Heart left ventricle (tissue), 16 donors: Measurements from ENCODE around the gene TGFBR2. TPM values are rescaled to one million over a fixed set of nuclear protein-coding genes. Genes with fewer than 3 reads are reported as not detected.
A peak's percentile ranks its signal among the peaks of the same experiment; 100 is the strongest.

Experiments used
- ATAC-seq, 4 donors: fragments of 200-7000 bp; cut with Tn5 transposase; one replicate each; pipeline ENCODE4 v1.9.1; 2020 to 2022; ENCODE audit warnings: moderate library complexity in 4 of 4, mild to moderate bottlenecking in 3 of 4, moderate number of reproducible peaks in 1 of 4
- DNase-seq, 5 donors: peaks; one replicate each; pipeline ENCODE4 v3.0.0-alpha.2; 2020
- H3K27ac ChIP-seq, 12 donors: fragments of 200-600 bp; sonication (generic) in 4 of 12; one replicate each; pipeline versions ENCODE4 v1.5.0 to v1.8.0; 2016 to 2022; ENCODE audit warnings: mild to moderate bottlenecking in 2 of 12
- H3K27me3 ChIP-seq, 9 donors: fragments of 200-600 bp; sonication (generic) in 2 of 9; one replicate each; pipeline versions ENCODE4 v1.5.1 to v1.8.0; 2016 to 2022; ENCODE audit warnings: mild to moderate bottlenecking in 3 of 9
- H3K36me3 ChIP-seq, 9 donors: fragments of 200-600 bp; sonication (generic) in 2 of 9; one replicate each; pipeline versions ENCODE4 v1.5.0 to v1.8.0; 2018 to 2022; ENCODE audit warnings: mild to moderate bottlenecking in 2 of 9
- H3K4me1 ChIP-seq, 12 donors: fragments of 200-600 bp; sonication (generic) in 4 of 12; one replicate each; pipeline versions ENCODE4 v1.5.0 to v1.8.0; 2016 to 2022; ENCODE audit warnings: mild to moderate bottlenecking in 3 of 12
- H3K4me3 ChIP-seq, 12 donors: fragments of 200-600 bp; sonication (generic) in 4 of 12; one replicate each; pipeline versions ENCODE4 v1.5.0 to v1.8.0; 2017 to 2022; ENCODE audit warnings: mild to moderate bottlenecking in 9 of 12, moderate library complexity in 4 of 12
- H3K9me3 ChIP-seq, 12 donors: fragments of 200-600 bp; sonication (generic) in 4 of 12; one replicate each; pipeline versions ENCODE4 v1.5.0 to v1.8.0; 2016 to 2022; ENCODE audit warnings: mild to moderate bottlenecking in 1 of 12
- CTCF ChIP-seq, 12 donors: fragments of 200-600 bp; sonication (generic) in 4 of 12; IDR thresholded peaks; one replicate each; pipeline versions ENCODE4 v1.5.0 to v1.8.0; 2018 to 2022; ENCODE audit warnings: antibody characterized with exemption in 12 of 12, mild to moderate bottlenecking in 5 of 12
- POLR2A ChIP-seq, 2 donors: fragments of 450-650 bp; IDR thresholded peaks; one replicate each; pipeline ENCODE4 v1.6.1; 2017; ENCODE audit warnings: antibody characterized with exemption in 2 of 2, mild to moderate bottlenecking in 2 of 2, moderate library complexity in 2 of 2
- WGBS, 4 donors: extraction: QIAGEN DNeasy Blood & Tissue Kit in 2 of 4; methylation state at CpG; one replicate each; pipeline versions ENCODE4 v1.1.5 to v1.1.7; 2013 to 2018; 5-methylcytosine and 5-hydroxymethylcytosine counted together
- intact Hi-C, 10 donors: fragments of 100-400 bp; cut with DNase I; formaldehyde crosslinking; loops; one replicate each; pipeline versions ENCODE4 v1.11.1 to v1.14.2; 2022
- polyA plus RNA-seq, 2 donors: library from polyadenylated mRNA; stranded (reverse); fragments of 200-250 nt; gene quantifications; one replicate each; pipeline ENCODE4 v1.2.3, GENCODE V29; 2013
- total RNA-seq, 9 donors: library from RNA; depleted of rRNA in 2 of 9; stranded (reverse); fragments of >200 nt in 2 of 9; fragmentation: NEBNext Ultra II Directional in 3 of 9; extraction: Animal tissue kit (Norgen Biotek cat#: 25700) in 3 of 9; gene quantifications; one replicate each; pipeline versions ENCODE4 v1.1.0 to v1.2.4, GENCODE V29; 2016 to 2023
- donor health status: ischemic (EF 13 %, LVEDD 7.1; RV severe dilation, severe dysfunction).
- donor health status: healthy with polysubstance abuse.
- donor health status: DM: no; HTN: yes; CAD: no.
- donor health status: DM: no; HTN: no; CAD: no.
- donor health status: ischemic (EF 25% LVEDD 6.9; RV normal size, moderate dysfunction).
- donor health status: ischemic (EF 25% LVEDD 5.7; RV mildly dilated, moderate dysfunction).
- donor health status: healthy.
- donor health status: DM: yes; HTN: yes; CAD: no.
- donor health status: ischemic (EF 35%, LVEDD 5.7; RV mildly dilated, moderate dysfunction).
- donor health status: nonischemic (EF 11% LVEDD 7.7; RV severe dilation, severe dysfunction).
- donor health status: DM: yes; HTN: yes; CAD: no.
- donor health status: PGD.
- donor health status: ischemic (EF 29% LVEDD 5.4; RV normal size, mild dysfunction).
- donor health status: nonischemic (EF 23%, LVEDD 6.1; RV moderate dilation, normal function).

The TGFBR2 gene
- total and polyA plus RNA-seq, 11 donors = 13.8 to 217 (median 143) TPM

GRCh38 chr3:30693470-30694120 lies 87.2 kb downstream of the TGFBR2 start:
- TF ChIP-seq POLR2A (IDR thresholded peaks at IDR 0.05) (no peak), CTCF (IDR thresholded peaks at IDR 0.05) (peak; percentile 65 to 88 (median 82))
- DNase-seq (peak in 4 of 5 donors; percentile 39 to 54 (median 48)), ATAC-seq (peak; percentile 76 to 82 (median 82))
- Histone ChIP-seq H3K36me3 (peaks cover 0 to 99% (median 62%) of the 10 kb centered on the region in 9 donors), H3K9me3 (no peaks in the 10 kb centered on the region), H3K27me3 (no peaks in the 10 kb centered on the region), H3K4me3 (no peak overlapping the region), H3K27ac (peak overlapping the region in 7 of 12 donors; percentile 17 to 81 (median 35)), H3K4me1 (peaks cover 2 to 78% (median 57%) of the 10 kb centered on the region in 12 donors)
- intact Hi-C loops = loop anchor here (1.0 to 10.0 kb wide), 27 partner anchors 81 to 651 kb away; partner anchors contain the start of gene TGFBR2 (in 3 of the 10)
- 2 to 5% (median 3%) methylated on average over 2 of the region's 2 CpGs for WGBS, 4 donors

GRCh38 chr3:30694148-30694547 lies 87.7 kb downstream of the TGFBR2 start:
- no peak overlapping the region for H3K27ac ChIP-seq

GRCh38 chr3:30694668-30695067 lies 88.3 kb downstream of the TGFBR2 start:
- no peak overlapping the region for H3K27ac ChIP-seq
- ATAC-seq = no peak
- peaks cover 0 to 94% (median 60%) of the 10 kb centered on the region in 9 donors for H3K36me3 ChIP-seq

More at GRCh38 chr3:30694148-30694547, 87.7 kb downstream of the TGFBR2 start:
- Histone ChIP-seq H3K4me3 (no peak overlapping the region), H3K36me3 (peaks cover 0 to 99% (median 61%) of the 10 kb centered on the region in 9 donors), H3K27me3 (no peaks in the 10 kb centered on the region), H3K9me3 (no peaks in the 10 kb centered on the region), H3K4me1 (peaks cover 2 to 72% (median 51%) of the 10 kb centered on the region in 12 donors)
- whole genome bisulfite sequencing, 4 donors = 65 to 73% (median 71%) methylated on average over 3 of the region's 3 CpGs
- no peak for TF ChIP-seq POLR2A (IDR thresholded peaks at IDR 0.05)
- no peak for TF ChIP-seq CTCF (IDR thresholded peaks at IDR 0.05)
- no peak for DNase-seq
- no peak for ATAC-seq
- intact Hi-C loops = loop anchor here (2.0 to 10.0 kb wide), 22 partner anchors 82 to 652 kb away; partner anchors contain the start of gene TGFBR2 (in 2 of the 10)

More at GRCh38 chr3:30694668-30695067, 88.3 kb downstream of the TGFBR2 start:
- H3K4me3 ChIP-seq = no peak overlapping the region
- WGBS, 4 donors = 75 to 81% (median 79%) methylated on average over 3 of the region's 3 CpGs
- H3K27me3 ChIP-seq = no peaks in the 10 kb centered on the region
- peaks cover 2 to 67% (median 46%) of the 10 kb centered on the region in 12 donors for H3K4me1 ChIP-seq
- no peaks in the 10 kb centered on the region for H3K9me3 ChIP-seq
- TF ChIP-seq CTCF (IDR thresholded peaks at IDR 0.05) = no peak
- no peak for TF ChIP-seq POLR2A (IDR thresholded peaks at IDR 0.05)
- DNase-seq = no peak
- intact Hi-C loops = loop anchor here (2.0 to 10.0 kb wide), 22 partner anchors 82 to 652 kb away; partner anchors contain the start of gene TGFBR2 (in 2 of the 10)
